Eye (tissue), 1 donor: ENCODE measurements around the gene KRT4.

Experiments used
- DNase-seq: peaks from one replicate; pipeline ENCODE4 v3.0.0-alpha.2; 2015

KRT4 gene

DNA sequence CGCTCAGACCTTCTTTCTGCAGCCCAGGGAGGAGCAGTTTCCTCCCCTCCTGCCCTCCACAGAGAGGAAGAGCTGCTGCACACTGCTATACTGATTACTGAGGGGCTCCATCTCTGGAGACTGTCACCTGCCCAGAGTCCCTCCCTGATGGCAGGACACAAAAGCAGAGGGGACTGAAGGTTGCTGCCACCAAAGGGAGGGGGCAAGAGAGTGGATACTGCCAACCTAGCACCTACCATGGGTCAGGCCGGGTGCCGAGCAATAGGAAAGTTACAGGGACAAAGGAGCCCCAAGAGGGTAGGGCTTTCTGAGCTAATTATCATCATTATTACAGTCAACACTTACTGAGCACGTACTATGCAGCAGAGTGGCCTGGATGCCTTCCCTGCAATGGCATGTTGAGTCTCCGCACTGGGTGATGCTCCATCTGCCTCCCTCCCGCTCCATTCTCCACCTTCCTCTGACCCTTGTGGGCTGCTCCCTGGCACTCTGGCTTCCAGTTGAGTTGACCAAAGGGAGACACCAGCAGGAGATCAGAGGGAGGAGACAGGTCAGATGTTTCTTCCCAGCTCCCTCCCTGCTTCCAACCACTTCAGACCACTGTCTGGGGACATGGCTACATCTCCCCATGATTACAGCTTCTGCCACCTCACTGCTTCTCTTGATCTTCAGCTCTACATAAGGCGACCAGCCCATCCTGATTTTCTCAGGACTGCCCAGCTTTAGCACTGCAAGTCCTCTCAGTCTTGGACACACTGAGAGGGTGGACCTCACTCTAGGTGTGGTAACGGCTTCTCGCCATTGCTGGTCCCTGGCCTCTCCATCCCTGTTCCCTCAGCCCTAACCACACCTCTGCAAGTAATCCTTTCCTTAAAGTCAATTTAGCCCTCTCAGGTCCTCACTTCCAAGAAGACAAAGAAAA is 22.8 kb upstream of the KRT4 start:
- no peak for DNase-seq

DNA sequence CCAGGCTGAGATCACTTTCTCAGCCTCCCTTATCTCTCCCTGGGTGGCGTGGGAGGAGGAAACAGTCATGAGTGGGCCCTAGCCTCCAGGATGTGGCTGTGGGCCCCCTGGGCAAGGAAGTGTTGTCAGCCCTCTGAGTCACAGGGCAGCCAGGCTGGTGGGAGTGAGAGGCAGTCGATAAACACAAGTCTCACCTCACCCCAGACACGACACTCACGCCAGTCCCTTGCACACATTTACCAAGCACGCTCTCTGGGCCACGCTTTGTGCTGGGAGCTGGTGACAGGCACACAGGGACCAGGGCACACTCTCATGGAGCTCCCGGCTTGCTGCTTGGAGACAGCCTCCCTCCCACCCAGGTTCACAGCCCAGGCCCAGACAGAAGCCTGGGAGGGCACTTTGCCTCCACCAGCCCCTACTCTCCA is 22.1 kb upstream of the KRT4 start:
- no peak for DNase-seq

DNA sequence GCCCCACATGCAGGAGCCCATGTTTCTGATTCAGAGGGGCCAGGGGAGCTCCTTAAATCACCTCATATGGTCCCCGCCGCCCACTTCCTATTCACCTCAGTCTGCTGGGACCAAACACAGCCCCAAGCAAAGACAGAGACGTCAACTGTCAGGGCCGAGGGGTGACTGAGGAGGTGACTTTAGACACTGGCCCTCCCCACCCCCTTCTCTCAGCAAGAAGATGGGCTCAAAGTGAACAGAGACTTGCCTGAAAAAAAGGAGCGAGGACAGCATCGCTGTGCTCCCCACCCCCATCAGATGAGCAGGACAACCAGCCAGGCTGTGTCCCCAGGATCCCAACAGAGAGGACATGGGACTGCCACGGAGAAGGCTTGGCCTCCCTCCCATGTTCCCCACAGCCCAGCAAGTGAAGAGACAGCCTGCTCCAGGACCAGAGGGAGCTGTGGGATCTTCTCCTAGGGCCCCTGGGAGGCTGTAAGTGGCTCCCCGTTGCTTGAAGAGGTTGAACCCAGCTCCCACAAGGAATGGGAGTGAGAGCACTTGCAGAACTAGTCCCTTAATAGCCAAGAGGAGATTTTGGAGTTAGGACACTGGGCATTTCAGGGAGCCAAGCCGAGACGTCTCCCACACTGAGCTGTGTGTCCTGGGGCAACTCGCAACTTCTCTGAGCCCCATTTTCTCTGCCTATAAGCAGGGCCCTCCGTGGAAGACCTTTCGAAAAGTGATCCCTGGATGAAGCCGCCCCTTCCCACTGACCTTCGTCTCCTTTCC is 21.5 kb upstream of the KRT4 start:
- DNase-seq = no peak

DNA sequence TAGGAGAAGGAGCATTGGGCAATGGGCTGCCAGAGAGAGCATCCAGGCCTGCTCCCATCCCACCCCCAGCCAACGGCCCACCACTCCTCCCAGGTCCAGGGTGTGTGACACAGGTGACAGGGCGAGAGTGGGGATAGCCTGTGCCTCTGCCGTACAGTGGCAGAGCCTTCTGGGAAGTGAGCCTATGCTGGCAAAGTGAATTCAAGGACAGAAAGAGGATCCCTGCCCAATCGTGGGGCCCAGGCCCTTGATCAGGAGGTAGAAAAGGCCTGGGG is 20.7 kb upstream of the KRT4 start:
- DNase-seq = no peak

DNA sequence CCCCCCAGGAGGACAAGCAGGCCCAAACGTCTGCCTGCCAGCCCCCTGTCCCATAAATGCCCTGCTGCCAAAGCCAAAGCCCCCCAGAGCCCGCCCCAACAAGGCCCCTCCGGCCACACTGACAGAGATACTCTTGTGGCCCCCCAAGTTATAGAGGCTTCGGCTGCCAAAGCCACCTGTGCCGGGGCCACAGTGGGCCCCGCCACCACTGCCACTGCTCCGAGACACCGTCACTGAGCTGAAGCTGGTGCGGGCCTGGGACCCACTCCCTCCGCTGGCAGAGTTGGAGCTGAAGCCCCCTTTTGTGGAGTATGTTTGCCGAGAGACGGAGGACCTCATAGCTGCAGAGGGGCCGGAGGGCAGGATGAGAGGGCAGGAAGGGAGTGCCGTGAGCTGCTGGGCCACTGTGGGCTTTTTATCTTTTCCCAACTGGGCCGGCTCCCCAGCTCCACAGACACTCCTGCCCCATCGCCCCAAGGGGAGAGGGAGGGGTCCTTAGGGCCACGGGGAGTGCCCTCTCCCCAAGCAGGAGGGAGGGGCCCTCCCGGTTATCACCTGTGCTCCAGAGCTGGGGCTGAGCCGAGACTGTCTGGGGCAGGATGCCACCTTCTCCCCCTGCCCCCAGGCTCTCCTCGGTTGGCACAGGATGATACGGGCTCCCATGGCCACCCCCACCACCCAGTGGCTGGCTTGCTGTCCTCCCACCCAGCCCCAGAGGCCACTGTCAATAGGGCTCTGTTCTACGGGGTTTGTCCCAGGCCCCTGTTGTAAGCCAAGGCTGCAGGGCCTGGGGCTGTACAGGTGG is 20.2 kb upstream of the KRT4 start, which contains the start of gene KRT79:
Gene KRT79, minus strand, starts transcription at position 390 of the 805 bp plus-strand sequence. Its CDS starts 51 bp downstream, at position 339.
- no peak for DNase-seq

DNA sequence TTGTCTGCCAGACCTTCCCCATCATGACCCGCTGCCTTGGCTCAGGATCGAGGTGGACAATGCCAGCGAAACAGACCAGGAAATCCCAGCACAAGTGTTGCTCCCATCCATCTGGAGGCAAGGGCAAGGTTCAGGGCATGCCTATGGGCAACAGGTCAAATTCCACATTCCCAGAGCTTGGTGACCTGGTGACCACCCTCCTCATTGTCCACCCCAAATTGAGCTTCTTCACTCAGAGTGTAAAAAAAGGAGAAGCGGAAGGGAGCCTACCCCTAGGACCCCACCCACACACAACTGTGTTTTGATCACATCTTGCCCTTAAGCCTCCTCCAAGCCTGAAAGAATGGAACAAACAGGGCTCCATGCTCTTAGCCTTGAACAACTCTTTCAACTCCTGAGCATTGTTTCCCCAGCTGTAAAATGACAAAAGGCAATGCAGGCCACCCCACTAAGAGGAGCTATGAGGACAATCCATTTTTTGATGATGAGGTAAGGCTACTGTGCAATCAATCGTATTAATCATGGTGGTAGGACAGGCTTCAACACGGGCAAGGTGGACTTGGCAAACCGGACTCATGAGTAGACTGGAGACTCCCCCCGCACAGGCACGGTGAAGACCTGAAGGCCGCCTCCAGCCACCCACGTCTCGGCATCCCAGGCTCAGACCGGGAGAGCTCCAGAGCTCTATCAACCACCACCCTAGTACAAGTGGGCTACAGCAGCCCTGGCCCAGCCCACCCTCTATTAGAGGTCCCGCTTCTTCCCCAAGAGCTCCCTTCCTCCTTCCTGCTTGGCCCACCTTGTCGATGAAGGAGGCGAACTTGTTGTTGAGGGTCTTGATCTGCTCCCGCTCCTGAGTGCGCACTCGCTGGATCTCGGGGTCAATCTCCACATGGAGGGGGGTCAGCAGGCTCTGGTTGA is 19.3 kb upstream of the KRT4 start:
- DNase-seq = no peak

DNA sequence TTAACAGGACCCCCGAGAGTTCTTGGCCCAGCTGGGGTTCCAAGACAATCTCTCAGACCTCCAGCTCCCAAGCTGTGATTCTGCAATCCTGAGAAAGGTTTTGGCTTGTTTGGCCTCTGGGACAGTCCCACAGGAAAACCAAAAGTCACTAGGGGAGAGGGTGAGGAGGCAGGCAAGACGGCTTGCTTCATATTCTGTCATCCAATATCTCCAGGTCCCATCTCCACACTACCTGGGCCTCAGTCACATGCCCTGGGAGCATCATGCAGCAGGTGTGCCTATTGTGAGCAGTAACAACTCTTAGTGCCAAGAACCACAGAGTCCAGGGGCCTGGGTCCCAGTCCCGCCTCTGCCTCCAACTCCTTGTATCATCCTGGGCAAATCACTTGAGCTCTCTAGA is 18.5 kb upstream of the KRT4 start:
- DNase-seq = no peak

DNA sequence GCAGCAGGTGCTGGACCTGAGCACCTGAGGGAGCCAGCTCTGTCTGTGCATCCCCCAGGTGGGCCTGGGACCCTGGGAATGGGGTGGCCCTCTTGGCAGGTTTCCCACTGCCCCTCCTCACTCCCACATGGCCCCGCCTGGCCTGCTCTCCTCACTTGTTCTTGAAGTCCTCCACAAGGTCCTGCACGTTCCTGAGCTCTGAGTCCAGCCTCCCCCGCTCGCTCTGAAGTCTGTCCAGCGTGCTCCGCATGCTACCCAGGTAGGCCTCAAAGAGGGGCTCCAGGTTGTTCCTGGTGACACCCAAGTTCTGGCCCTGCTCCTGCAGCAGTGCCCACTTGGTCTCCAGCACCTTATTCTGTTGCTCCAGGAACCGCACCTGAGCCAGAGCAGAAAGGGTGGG is 17.3 kb upstream of the KRT4 start:
- no peak for DNase-seq

DNA sequence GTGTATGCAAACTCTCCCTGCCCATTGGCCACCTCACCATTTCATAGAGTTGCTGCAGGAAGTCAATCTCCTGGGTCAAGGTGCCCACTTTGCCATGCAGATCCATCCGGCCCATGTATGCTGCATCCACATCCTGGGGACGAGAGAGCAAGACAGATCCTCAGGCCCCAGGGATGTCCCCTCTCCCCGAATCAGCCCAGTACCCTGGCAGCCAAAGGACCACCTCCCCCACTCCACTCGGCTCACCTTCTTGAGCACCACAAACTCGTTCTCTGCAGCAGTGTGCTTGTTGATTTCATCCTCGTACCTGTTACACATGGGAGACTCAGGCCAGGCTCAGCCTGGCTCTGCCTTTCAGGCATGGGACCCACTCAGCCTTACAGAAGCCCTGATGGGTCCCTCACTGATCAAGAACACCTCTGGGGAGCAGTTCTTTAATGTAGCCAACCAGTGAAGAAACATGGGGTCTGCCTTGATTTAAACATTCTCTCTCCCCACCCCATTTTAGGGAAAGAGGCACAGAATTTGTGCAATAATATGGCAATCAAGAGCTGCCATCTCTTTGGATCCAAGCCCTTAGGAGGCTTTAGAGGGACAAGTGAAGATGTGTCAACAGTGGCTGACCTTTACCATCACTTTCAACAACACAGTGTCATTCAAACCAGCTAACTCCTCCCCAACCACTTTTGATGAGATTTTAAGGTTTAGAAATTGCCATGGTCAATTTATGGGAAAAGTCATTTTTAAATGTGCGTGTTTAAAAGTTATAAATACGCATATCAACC is 16.3 kb upstream of the KRT4 start:
- DNase-seq = no peak

DNA sequence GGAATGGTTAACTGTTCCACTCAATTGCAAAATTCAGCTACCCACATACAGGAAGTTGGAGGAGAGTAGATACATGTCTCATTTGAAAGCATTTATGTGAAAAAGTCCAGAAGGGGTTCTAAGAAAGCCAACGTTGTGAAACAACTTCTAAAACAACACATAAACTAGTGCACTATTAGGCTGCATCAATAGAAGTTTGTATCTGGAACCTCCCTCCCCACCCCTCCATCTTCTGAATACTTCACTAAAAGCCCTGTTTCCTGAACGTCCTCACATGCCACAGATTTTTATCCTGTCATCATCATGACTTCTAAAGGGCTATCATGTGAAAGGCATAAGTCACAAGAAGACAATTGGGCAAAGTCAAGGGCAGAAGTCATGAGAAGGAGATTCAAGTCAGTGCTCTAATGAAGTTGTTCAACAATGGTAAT is 14.7 kb upstream of the KRT4 start:
- DNase-seq = no peak

DNA sequence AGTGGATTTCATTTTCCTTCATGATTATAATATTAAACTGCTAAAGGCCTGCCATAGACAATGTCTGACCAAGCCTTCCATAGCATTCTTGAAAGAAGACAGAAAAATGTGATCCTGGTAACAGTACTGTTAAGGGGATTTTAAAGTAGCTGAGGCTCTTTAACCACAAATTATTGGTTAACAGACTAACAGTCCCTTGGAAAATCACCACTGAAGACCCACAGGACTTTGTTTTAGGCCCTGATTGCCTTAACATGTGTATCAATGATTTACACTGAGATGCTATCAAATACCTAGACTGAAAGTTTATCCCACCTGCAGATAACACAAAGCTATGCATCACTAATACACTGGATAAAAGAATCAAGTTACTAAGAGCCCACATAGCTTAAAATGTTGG is 14.2 kb upstream of the KRT4 start:
- no peak for DNase-seq

DNA sequence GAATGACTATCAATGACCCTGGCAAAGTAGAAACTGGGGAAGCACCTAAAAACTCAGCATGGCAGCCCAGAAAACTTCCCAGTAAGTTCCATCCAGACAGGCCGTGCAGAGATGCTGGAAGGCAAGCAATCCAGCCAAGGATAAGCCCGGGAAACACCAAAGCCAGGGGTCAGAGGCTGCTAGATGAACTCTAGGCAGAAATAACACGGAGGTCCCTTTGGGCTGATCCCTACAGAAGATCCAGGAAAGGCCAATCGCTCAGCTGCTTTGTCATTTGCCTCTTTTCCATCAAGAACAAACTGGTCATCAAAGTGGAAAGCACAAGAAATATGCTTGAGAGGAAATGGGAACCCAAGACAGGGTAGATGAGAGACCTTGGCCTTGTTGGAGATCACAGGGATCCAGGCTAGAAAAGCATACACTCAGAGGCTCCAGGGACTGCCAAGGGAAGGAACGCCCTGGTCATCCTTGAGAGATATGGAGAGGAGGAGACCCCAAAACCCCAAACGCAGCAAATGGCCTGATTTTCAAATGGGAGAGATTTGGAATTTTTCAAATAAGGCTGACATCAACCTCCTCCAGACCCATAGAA is 13.7 kb upstream of the KRT4 start:
- no peak for DNase-seq

DNA sequence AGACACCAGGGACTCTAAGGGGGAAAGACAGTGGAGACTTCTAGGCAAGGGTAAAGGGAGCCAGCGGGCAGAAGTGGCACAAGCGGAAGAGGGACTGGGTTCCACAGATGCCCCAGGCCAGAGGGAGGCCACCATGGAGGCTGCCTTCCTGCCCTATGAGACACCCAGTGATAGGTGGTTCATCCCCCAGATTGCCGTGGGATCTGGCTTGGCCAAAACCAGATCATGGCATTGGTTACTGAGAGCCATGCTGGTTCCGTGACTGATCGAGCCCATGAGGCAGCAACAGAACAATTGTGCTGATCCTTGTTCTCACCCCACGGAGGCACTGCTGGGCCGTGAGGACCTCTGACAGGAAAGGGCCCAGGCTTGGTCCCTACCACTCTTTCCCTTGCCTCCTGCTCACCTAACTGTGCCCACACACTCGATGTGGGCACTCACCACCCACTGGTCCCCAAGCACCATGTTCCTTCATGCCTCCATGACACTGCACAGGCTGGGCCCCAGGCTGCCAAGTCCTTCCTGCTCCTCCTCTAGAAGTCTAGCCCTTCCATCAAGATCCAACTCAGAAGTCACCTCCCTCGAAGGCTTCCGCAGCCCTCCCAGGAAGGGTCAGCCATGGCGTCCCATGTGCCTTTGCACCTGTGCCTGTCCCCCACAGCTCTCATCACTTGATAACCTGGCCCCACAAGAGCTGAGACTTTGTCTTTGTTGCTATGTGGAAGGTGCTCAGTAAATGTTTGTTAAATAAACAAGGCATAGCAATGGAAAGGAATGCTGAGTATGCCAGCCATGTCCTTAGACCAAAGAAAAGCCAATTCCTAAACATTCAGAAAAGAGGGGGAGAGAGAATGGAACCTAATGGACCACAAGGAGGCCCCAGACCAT is 12.9 kb upstream of the KRT4 start:
- DNase-seq = no peak

DNA sequence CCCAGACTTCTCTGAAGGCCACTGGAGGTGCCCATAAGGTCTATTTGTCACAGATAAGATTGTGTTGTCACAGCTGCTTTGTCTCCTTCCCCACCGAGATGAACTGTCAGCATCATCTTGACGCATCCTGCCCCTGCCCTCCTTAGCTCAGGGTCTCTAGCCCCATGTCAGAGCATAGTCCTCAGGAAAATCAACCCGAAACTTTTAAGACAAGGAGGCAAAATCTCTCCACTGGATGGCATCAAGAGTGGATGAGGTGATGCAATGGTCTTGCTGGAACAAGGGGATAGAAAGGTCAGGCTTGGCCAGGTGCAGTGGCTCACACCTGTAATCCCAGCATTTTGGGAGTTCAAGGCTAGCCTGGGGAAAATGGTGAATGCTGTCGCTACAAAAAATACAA is 12.0 kb upstream of the KRT4 start:
- DNase-seq = no peak

DNA sequence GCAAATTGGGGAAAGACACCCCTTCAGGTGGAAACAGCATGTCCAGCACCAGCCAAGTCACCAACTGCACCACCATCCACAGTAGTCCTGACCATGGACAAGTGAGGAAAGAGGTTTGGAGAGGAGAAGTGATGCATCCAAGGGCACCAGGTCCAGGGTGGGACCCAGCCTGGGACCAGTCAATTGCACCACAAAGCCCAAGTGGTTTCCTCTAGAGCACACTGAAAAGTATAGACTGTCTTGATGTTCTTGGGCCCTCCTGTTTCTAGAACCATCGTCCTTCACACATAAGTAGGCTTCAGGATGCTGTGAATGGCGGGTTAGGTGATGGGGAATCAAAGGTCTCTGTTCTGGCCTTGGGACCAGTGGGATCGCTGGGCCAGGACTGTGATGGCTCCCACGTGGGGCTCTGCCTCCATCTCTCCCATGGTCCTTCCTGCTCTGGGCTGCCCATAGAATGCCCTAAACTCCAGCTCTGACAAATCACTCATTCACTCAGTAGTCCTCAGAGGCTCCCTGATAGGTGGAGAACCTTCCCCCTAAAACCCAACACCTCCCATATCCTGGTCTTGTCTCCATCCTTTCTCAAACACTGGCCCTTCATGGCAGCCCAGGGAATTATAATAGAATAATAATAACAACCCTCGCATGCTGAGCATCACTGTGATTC is 11.0 kb upstream of the KRT4 start:
- DNase-seq = no peak

DNA sequence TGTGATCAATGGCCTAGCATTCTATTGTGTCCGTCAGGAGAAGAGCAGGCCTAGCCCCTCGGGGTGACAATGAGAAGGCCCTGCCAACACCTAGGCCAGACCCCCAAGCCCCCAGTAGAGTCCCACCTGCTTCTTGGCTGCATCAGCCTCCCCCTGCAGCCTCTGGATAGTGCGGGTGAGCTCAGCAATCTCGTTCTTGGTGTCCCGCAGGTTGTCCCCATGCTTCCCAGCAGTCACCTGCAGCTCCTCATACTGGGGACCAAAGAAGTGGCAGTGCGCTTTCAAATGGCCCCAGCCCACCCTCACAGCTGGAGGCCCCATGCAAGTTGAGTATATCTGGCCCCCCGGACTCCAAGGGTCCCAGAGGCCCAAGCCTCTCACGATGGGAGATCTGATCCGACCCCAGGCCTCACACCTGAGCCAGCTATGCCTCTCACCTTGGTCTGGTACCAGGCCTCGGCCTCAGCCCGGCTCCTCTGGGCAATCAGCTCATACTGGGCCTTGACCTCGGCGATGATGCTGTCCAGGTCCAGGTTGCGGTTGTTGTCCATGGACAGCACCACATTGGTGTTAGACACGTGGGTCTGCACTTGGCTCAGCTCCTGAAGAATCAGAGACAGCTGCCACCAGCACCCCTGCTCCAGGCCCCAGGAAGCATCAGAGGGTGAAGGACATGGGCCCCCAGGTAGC is 10.0 kb upstream of the KRT4 start:
- no peak for DNase-seq

DNA sequence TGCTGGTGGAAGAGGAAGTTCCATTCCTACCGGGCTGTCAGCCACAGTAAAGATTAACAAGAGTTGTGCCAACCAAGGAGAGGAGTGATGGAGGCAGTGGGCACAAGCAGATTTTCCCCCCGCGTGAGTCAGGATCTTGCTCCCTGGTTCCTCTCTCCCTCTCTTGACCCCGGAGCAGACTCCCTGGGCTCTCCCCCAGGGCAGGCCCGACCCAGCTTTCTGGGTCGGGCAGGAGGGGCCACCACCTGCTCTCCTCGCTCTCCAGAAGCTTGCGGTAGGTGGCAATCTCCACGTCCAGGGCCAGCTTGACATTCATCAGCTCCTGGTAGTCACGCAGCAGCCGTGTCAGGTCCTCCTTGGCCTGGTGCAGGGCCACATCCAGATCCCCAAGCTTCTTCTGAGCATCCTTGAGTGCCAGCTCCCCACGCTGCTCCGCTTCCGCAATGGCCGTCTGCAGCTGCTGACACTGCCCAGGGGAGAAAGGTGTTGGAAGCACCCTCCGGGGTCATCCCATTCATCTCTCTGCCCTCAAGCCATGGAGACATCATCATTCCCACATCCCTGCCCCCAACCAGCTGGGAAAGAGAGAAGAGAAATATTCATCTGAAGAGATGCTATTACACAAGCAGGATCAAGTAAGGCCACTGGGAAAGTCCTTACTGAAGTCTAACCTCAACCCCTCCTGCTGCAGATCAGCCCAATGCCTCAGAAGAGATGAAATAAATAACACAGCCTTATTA is 9.0 kb upstream of the KRT4 start:
- DNase-seq = no peak
